GM12892 (cell line): ENCODE measurements around the gene PRR22.
A peak's percentile ranks its signal among the peaks of the same experiment; 100 is the strongest.

Source experiments
- DNase-seq: peaks from one replicate; pipeline ENCODE4 v3.0.0; 2011; ENCODE audit not compliant: insufficient read length
- FAIRE-seq: peaks from 2 replicates; lab custom pipeline; 2011; peaks lifted over from hg19 to GRCh38; lab: Jason Lieb, UNC
- POLR2A ChIP-seq: IDR thresholded peaks from 2 replicates; pipeline ENCODE4 v1.6.1; 2011; ENCODE audit warnings: low read depth, low read length, control low read depth
- POLR2AphosphoS5 ChIP-seq: IDR thresholded peaks from 2 replicates; pipeline ENCODE4 v1.6.1; 2011; ENCODE audit warnings: low read depth, low read length, control low read depth
- TAF1 ChIP-seq: IDR thresholded peaks from 2 replicates; pipeline ENCODE4 v1.6.1; 2011; ENCODE audit warnings: low read depth, mild to moderate bottlenecking, control low read depth, low read length, borderline replicate concordance

The PRR22 gene

GRCh38 chr19:5809469-5809868, 24.9 kb upstream of the PRR22 start:
- no peak for TF ChIP-seq POLR2A
- no peak for TF ChIP-seq POLR2AphosphoS5
- TF ChIP-seq TAF1 = no peak
- FAIRE-seq = no peak
- no peak for DNase-seq

- TF ChIP-seq POLR2AphosphoS5 = no peak
- no peak for FAIRE-seq
- no peak for DNase-seq
These were observed 24.5 kb upstream of the PRR22 start for GRCh38 chr19:5809053-5809452.

- FAIRE-seq = no peak
- TF ChIP-seq TAF1 (no peak), POLR2AphosphoS5 (no peak), POLR2A (no peak)
- DNase-seq = no peak
These were observed 23.7 kb upstream of the PRR22 start for GRCh38 chr19:5808120-5808816.

- TF ChIP-seq POLR2A = no peak
- TF ChIP-seq POLR2AphosphoS5 = no peak
- no peak for TF ChIP-seq TAF1
- FAIRE-seq (no peak), DNase-seq (no peak)
These were observed 22.4 kb upstream of the PRR22 start for GRCh38 chr19:5806905-5807304.

- TF ChIP-seq POLR2A = no peak
- no peak for TF ChIP-seq TAF1
- TF ChIP-seq POLR2AphosphoS5 = no peak
- FAIRE-seq = no peak
- no peak for DNase-seq
These were observed 21.6 kb upstream of the PRR22 start for GRCh38 chr19:5806133-5806489.

- no peak for FAIRE-seq
These were observed 21.1 kb upstream of the PRR22 start for GRCh38 chr19:5805462-5806132.

GRCh38 chr19:5804516-5805461, 20.2 kb upstream of the PRR22 start, which contains the start of gene NRTN:
Gene NRTN, plus strand, starts transcription at chr19:5805067. Its CDS starts 19,099 bp downstream, at chr19:5824166.
- TF ChIP-seq POLR2A = no peak
- TF ChIP-seq TAF1 = no peak
- TF ChIP-seq POLR2AphosphoS5 = no peak
- peak; percentile 70 for DNase-seq
- FAIRE-seq = no peak

More at GRCh38 chr19:5805462-5806132, 21.1 kb upstream of the PRR22 start:
- TF ChIP-seq POLR2A = no peak
- no peak for TF ChIP-seq POLR2AphosphoS5
- TF ChIP-seq TAF1 = no peak
- peak; percentile 53 for DNase-seq

- DNase-seq (peak; percentile 98), FAIRE-seq (peak; percentile 90)
- no peak for TF ChIP-seq POLR2AphosphoS5
- TF ChIP-seq POLR2A = no peak
- TF ChIP-seq TAF1 = no peak
These were observed 19.4 kb upstream of the PRR22 start for GRCh38 chr19:5803752-5804515.

- no peak for DNase-seq
- FAIRE-seq = no peak
- no peak for TF ChIP-seq POLR2A
- TF ChIP-seq TAF1 = no peak
- TF ChIP-seq POLR2AphosphoS5 = no peak
These were observed 18.9 kb upstream of the PRR22 start for GRCh38 chr19:5803441-5803751.

- FAIRE-seq (no peak), DNase-seq (no peak)
- TF ChIP-seq POLR2AphosphoS5 (no peak), POLR2A (no peak), TAF1 (no peak)
These were observed 17.5 kb upstream of the PRR22 start for GRCh38 chr19:5801796-5802619.
